Hepatocyte (in vitro differentiated cells): Measurements from ENCODE around the gene MPHOSPH10.

Source experiments
- CTCF ChIP-seq: fragments of 200-600 bp; sonication (generic); IDR thresholded peaks from 2 replicates; pipeline ENCODE4 v1.5.1; 2016; ENCODE audit warnings: antibody characterized with exemption, mild to moderate bottlenecking; ENCODE audit not compliant: poor library complexity
- EZH2 ChIP-seq: fragments of 200-600 bp; sonication (generic); IDR thresholded peaks from 2 replicates; pipeline ENCODE4 v1.6.1; 2016; ENCODE audit warnings: antibody characterized with exemption, mild to moderate bottlenecking, borderline replicate concordance
- EZH2phosphoT487 ChIP-seq: fragments of 200-600 bp; sonication (generic); IDR thresholded peaks from one replicate; pipeline ENCODE4 v1.6.1; 2018; ENCODE audit warnings: antibody characterized with exemption, mild to moderate bottlenecking, low read depth, moderate library complexity; ENCODE audit not compliant: unreplicated experiment, severe bottlenecking

GRCh38 chr2:71082402-71083252 is 47.8 kb upstream of the MPHOSPH10 start:
- TF ChIP-seq CTCF, result no peak
- no peak for TF ChIP-seq EZH2
- TF ChIP-seq EZH2phosphoT487, result no peak
